Measurements from ENCODE around the gene GPN3. TPM values are rescaled to one million over a fixed set of nuclear protein-coding genes. Genes with fewer than 3 reads are reported as not detected.
"Not testable (repeated sequence)": the region's sequence is repeated elsewhere in the genome, so short reads cannot be mapped to it uniquely, and the experiment has no call there.

GPN3 gene
- total and polyA plus RNA-seq, 2 of the 4 experiments (the other 2 are of a cell fraction) = 7.7 to 14.9 TPM

GRCh38 chr12:110417113-110417512 lies 50.9 kb downstream of the GPN3 start:
- BruUV-seq (replicated peaks); dilution Hi-C loops (cut with HindIII; ENCODE audit: low sequenced_read_pairs, unreplicated experiment); H3K36me3 ChIP-seq (ENCODE audit: control insufficient read depth, insufficient read depth, low read length); H3K4me3 ChIP-seq (ENCODE audit: insufficient read depth, low read depth, low read length); H2BK15ac ChIP-seq (ENCODE audit: low read depth, low read length); H2AFZ ChIP-seq (replicated peaks; ENCODE audit: low read length, poor library complexity); H3K9ac ChIP-seq (ENCODE audit: low read depth, low read length); H2BK5ac ChIP-seq (ENCODE audit: low read depth, low read length, poor library complexity, severe bottlenecking); POLR2A ChIA-PET (ENCODE audit: unreplicated experiment); H4K20me1 ChIP-seq (ENCODE audit: insufficient read depth, low read length); DNase-seq; ATAC-seq (ENCODE audit: low read depth); H3K56ac ChIP-seq (ENCODE audit: extremely low read depth, insufficient read depth, low read length); H2BK120ac ChIP-seq (ENCODE audit: low read depth, low read length); H4K91ac ChIP-seq (ENCODE audit: insufficient read depth, low read depth, low read length); H3K18ac ChIP-seq (ENCODE audit: low read depth, low read length); H3K79me1 ChIP-seq (ENCODE audit: low read depth in 1 of 2, low read length in 2 of 2); H3K27me3 ChIP-seq (ENCODE audit: control insufficient read depth, insufficient read depth, low read length); in situ Hi-C loops (cut with MboI; ENCODE audit: low sequenced_read_pairs); H3K27ac ChIP-seq (ENCODE audit: insufficient read depth, low read length); intact Hi-C loops (cut with micrococcal nuclease); H2AK5ac ChIP-seq (ENCODE audit: low read depth, low read length); H3K4me2 ChIP-seq (ENCODE audit: low read depth, low read length); H3K14ac ChIP-seq (replicated peaks; ENCODE audit: low read depth, low read length); H4K8ac ChIP-seq (ENCODE audit: low read depth in 2 of 2, low read length in 2 of 2); H3K23ac ChIP-seq (ENCODE audit: low read depth, low read length); H4K5ac ChIP-seq (ENCODE audit: low read depth, low read length); H3K4me1 ChIP-seq (ENCODE audit: control insufficient read depth, insufficient read depth, low read length); H2AK9ac ChIP-seq (replicated peaks; ENCODE audit: low read depth, low read length, poor library complexity); H3K9me3 ChIP-seq (ENCODE audit: control insufficient read depth, insufficient read depth, low read length); H3K9me1 ChIP-seq (ENCODE audit: insufficient read depth, low read length); H2BK20ac ChIP-seq (ENCODE audit: low read depth, low read length); H3K4ac ChIP-seq (ENCODE audit: low read depth, low read length): not testable (repeated sequence)
- CTCF ChIA-PET = interaction anchor here (1.2 kb wide), 1 partner anchor 14 kb away, joined by 3 read pairs; no protein-coding TSS in a partner anchor
- no CpG with 5 or more reads among the region's 3 CpGs for WGBS, 2 experiments (ENCODE audit: extremely low coverage in 2 of 2, insufficient read length in 1 of 2)

GRCh38 chr12:110410086-110410485 lies 58.0 kb downstream of the GPN3 start:
- H3K23ac ChIP-seq (ENCODE audit: low read depth, low read length); BruUV-seq (replicated peaks); DNase-seq; H3K36me3 ChIP-seq (ENCODE audit: control insufficient read depth, insufficient read depth, low read length); H2BK15ac ChIP-seq (ENCODE audit: low read depth, low read length); H2BK5ac ChIP-seq (ENCODE audit: low read depth, low read length, poor library complexity, severe bottlenecking); H3K14ac ChIP-seq (replicated peaks; ENCODE audit: low read depth, low read length); in situ Hi-C loops (cut with MboI; ENCODE audit: low sequenced_read_pairs); H4K5ac ChIP-seq (ENCODE audit: low read depth, low read length); ATAC-seq (ENCODE audit: low read depth); H2BK120ac ChIP-seq (ENCODE audit: low read depth, low read length); H2AFZ ChIP-seq (replicated peaks; ENCODE audit: low read length, poor library complexity); H3K27me3 ChIP-seq (ENCODE audit: control insufficient read depth, insufficient read depth, low read length); H3K9me1 ChIP-seq (ENCODE audit: insufficient read depth, low read length); CTCF ChIA-PET; H2BK20ac ChIP-seq (ENCODE audit: low read depth, low read length); H3K18ac ChIP-seq (ENCODE audit: low read depth, low read length); H3K79me1 ChIP-seq (ENCODE audit: low read depth in 1 of 2, low read length in 2 of 2); H3K9me3 ChIP-seq (ENCODE audit: control insufficient read depth, insufficient read depth, low read length); dilution Hi-C loops (cut with HindIII; ENCODE audit: low sequenced_read_pairs, unreplicated experiment); H4K8ac ChIP-seq (ENCODE audit: low read depth in 2 of 2, low read length in 2 of 2); H2AK9ac ChIP-seq (replicated peaks; ENCODE audit: low read depth, low read length, poor library complexity); H3K4me3 ChIP-seq (ENCODE audit: insufficient read depth, low read depth, low read length); intact Hi-C loops (cut with micrococcal nuclease); H3K4ac ChIP-seq (ENCODE audit: low read depth, low read length); H2AK5ac ChIP-seq (ENCODE audit: low read depth, low read length); H3K4me2 ChIP-seq (ENCODE audit: low read depth, low read length); H3K9ac ChIP-seq (ENCODE audit: low read depth, low read length); H3K27ac ChIP-seq (ENCODE audit: insufficient read depth, low read length); H4K20me1 ChIP-seq (ENCODE audit: insufficient read depth, low read length); H3K56ac ChIP-seq (ENCODE audit: extremely low read depth, insufficient read depth, low read length); H4K91ac ChIP-seq (ENCODE audit: insufficient read depth, low read depth, low read length); H3K4me1 ChIP-seq (ENCODE audit: control insufficient read depth, insufficient read depth, low read length); POLR2A ChIA-PET (ENCODE audit: unreplicated experiment): not testable (repeated sequence)
- 87% methylated on average over 5 of the region's 6 CpGs; no CpG with 5 or more reads in 1 of the 2 experiments for WGBS, 2 experiments (ENCODE audit: extremely low coverage in 2 of 2, insufficient read length in 1 of 2)

All from IMR-90 (cell line).